ENCODE measurements around the gene NAALADL2.

DNA sequence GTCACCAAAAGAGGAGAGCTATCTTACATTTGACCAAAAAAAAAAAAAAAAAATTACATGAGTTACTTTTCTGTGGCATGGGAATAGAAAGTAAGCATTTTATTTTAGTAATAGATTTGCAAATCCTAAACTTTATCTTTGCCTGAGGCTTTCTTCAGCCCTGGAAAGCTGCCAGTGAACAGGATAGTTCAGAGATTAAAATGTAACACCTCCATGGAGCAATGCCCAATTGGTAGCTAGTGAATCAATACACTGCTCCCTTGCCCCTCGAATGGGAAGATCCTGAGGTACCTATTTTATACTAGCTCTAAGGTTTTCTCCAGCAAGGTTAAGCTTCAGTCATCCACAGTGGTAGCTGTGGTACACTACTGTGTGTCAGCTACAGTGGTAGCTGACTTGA lies 867.1 kb downstream of the NAALADL2 start:
- TF ChIP-seq, protein P1, sequence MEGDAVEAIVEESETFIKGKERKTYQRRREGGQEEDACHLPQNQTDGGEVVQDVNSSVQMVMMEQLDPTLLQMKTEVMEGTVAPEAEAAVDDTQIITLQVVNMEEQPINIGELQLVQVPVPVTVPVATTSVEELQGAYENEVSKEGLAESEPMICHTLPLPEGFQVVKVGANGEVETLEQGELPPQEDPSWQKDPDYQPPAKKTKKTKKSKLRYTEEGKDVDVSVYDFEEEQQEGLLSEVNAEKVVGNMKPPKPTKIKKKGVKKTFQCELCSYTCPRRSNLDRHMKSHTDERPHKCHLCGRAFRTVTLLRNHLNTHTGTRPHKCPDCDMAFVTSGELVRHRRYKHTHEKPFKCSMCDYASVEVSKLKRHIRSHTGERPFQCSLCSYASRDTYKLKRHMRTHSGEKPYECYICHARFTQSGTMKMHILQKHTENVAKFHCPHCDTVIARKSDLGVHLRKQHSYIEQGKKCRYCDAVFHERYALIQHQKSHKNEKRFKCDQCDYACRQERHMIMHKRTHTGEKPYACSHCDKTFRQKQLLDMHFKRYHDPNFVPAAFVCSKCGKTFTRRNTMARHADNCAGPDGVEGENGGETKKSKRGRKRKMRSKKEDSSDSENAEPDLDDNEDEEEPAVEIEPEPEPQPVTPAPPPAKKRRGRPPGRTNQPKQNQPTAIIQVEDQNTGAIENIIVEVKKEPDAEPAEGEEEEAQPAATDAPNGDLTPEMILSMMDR (IDR thresholded peaks at IDR 0.05; ENCODE audit: low read depth, low read length) = no peak
- no peak for TF ChIP-seq EZH2phosphoT487 (IDR thresholded peaks at IDR 0.05; ENCODE audit: low read depth)

Measured in OCI-LY3 (cell line).